HG03135 (cell line): Measurements from ENCODE around the gene TRIM34.
"Not testable (repeated sequence)": the region's sequence is repeated elsewhere in the genome, so short reads cannot be mapped to it uniquely, and the experiment has no call there.

Experiments used
- ATAC-seq: cut with Tn5 transposase; IDR thresholded peaks from one replicate; pipeline ENCODE4 v1.9.1; 2021; ENCODE audit warnings: mild to moderate bottlenecking, moderate library complexity; ENCODE audit not compliant: unreplicated experiment

TRIM34 gene, protein sequence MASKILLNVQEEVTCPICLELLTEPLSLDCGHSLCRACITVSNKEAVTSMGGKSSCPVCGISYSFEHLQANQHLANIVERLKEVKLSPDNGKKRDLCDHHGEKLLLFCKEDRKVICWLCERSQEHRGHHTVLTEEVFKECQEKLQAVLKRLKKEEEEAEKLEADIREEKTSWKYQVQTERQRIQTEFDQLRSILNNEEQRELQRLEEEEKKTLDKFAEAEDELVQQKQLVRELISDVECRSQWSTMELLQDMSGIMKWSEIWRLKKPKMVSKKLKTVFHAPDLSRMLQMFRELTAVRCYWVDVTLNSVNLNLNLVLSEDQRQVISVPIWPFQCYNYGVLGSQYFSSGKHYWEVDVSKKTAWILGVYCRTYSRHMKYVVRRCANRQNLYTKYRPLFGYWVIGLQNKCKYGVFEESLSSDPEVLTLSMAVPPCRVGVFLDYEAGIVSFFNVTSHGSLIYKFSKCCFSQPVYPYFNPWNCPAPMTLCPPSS

DNA sequence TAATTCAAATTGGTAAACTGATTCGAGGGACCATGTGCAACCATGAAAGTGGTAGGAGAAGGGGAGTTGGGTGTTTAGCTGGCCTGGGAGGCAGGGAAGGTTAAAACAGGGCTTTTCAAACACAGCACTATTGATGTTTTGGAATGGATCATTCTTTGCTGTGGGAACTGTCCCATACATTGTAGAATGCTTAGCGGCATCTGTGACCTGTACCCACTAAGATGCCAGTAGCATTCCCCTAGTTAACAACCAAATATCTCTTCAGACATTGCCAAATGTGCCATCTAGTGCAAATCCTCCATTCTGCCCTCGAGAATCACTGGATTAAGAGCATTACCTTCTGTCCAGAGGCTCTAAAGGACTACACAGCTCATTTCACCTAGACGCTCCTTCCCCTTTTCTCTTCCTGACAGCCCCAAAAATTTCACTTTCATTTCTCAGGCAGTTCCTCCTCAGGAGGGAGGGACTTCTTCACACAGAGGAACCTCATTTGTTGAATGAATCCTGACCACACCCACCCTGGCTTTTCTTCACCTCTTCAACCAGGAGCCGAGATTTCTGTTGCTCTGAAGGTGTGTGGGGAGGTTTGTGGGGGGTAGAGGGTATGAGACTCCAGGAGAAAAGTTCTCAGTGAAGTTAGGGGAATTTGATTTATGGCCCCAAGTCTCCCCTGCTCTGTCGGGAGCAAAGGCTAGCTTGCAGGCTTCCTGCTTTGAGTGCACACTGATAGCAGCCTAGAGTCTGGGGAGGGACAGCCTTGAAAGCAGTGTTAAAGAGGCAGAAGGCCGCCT, at the start of gene TRIM34:
TRIM34 (plus strand) TSS at position 513 of the 791 bp plus-strand sequence. CDS start 7,331 bp downstream, outside the sequence.
- ATAC-seq: peak; percentile 97

DNA sequence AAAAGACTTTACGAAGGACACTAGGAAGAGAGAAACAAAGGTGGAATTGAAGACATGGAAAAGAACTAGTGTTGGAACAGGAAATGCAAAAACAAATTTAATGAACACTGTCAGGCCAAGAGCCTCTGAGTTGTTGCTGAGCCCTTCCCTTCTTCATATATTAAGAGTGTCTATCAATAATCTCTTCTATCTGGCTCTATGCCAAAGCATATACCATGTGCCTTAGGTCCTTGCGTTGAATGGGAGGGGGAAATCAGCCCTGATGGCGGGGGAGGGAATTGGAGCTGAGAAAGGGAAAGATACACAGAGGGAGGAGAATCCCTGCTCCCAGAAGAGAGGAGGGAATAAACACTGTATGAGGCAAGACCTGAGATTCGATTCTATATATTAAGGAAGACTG, 49.6 kb upstream of the TRIM34 start:
- no peak for ATAC-seq

DNA sequence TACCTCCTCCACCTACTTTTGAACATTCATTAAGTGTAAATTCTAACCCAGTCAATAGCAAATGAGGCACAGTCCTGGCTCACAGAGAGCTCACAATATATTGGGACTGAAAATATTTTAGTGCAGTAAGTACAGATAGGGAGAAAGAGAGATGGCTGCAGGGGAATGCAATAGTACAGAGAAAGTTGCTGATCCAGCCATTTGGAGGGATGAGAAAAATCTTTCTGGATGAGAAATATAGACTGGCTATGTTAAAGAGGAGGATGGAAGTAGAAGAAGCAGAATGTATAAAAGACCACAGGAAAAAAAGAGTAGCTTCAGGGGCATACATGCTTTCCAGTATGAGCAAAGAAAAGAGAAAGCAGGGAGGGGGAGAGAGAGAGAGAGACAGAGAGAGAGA, 47.7 kb upstream of the TRIM34 start:
- ATAC-seq: no peak

DNA sequence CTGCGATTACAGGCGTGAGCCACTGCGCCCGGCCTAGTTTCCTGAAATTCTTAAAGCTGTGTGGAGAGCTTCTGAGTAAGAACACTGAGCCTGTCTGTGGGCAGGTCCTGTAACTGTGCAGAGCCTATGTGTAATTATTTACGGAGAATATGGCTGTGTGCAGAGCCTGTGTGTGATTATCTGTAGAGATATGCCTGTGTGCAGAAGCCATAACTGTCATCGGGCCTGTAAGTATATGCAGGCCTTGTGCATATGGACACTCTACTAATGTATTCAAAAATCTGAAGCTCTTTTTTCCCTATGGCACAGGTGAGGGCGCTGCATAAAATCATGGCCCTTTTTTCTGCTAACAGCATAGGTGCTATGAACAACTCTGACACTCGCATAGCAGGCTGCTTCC, 44.2 kb upstream of the TRIM34 start, which contains the start of gene OR52B6:
OR52B6 (plus strand) TSS at position 301 of the 400 bp plus-strand sequence; CDS start at position 301, 0 bp downstream.
- no peak for ATAC-seq

DNA sequence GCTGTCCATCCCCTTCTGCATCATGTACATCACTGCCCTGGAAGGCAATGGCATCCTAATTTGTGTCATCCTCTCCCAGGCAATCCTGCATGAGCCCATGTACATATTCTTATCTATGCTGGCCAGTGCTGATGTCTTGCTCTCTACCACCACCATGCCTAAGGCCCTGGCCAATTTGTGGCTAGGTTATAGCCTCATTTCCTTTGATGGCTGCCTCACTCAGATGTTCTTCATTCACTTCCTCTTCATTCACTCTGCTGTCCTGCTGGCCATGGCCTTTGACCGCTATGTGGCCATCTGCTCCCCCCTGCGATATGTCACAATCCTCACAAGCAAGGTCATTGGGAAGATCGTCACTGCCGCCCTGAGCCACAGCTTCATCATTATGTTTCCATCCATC, 43.8 kb upstream of the TRIM34 start:
- ATAC-seq: no peak

DNA sequence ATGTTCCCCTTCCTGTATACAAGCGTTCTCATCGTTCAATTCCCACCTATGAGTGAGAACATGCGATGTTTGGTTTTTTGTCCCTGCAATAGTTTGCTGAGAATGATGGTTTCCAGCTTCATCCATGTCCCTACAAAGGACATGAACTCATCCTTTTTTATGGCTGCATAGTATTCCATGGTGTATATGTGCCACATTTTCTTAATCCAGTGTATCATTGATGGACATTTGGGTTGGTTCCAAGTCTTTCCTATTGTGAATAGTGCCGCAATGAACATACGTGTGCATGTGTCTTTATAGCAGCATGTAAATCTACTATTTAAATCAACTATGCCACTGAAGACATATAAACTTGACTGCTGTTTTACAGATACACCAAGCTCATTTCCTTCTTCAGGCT, 40.3 kb upstream of the TRIM34 start:
- not testable (repeated sequence) for ATAC-seq

DNA sequence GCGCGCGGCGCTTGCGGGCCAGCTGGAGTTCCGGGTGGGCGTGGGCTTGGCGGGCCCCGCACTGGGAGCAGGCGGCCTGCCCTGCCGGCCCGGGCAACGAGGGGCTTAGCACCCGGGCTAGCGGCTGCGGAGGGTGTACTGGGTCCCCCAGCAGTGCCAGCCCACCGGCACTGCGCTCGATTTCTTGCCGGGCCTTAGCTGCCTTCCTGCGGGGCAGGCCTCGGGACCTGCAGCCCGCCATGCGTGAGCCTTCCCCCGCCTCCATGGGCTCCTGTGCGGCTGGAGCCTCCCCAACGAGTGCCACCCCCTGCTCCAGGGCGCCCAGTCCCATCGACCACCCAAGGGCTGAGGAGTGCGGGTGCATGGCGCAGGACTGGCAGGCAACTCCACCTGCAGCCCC, 34.9 kb upstream of the TRIM34 start:
- ATAC-seq: not testable (repeated sequence)

DNA sequence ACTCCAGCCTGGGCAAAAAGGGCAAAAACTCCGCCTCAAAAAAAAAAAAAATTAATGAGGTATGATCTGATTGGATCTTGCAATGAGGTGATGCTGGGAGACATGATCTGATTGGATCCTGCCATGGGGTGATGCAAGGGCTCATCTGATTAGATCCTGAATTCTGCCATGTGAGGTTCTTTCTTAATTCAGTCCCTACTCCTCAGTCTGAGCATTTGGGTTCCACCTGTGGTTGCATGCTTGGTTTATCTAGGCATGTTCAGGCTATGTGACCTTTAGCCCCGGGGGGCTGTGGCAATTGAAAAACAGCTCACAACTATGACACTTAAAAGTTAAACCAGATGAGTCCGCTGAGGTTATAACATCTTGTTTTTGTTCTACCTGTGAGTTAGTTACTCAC, 33.2 kb upstream of the TRIM34 start:
- ATAC-seq: no peak

DNA sequence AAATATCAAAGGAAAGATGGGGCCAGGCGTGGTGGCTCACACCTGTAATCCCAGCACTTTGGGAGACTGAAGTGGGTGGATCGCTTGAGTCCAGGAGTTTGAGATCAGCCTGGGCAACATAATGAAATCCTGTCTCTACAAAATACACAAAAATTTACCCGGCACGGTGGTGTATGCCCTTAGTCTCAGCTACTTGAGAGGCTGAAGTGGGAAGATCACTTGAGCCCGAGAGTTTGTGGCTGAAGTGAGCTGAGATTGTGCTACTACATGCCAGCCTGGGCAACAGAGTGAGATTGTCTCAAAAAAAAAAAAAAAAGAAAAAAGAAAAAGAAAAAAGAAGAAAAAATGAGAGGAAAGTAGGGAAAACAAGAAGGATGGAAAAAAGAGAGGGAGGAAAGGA, 32.2 kb upstream of the TRIM34 start:
- ATAC-seq: no peak

DNA sequence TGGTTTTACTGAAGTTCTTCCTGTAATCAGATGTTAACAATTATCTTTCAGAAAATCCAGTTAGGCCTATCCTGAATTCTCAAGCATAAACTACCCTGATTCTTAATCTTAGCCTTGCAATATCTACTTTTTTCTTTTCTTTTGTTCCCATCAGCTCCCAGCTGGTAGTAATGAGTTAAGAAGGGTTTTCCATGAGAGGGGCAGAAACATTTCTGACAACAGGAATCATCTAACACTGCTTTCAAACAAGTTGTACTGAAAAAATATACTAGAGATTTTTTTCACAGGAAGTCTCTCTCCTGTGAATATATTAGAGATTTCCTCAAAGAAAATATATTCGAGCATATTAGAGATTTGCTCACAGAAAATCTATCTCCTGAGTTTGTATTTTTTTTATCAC, 31.7 kb upstream of the TRIM34 start:
- ATAC-seq: no peak

DNA sequence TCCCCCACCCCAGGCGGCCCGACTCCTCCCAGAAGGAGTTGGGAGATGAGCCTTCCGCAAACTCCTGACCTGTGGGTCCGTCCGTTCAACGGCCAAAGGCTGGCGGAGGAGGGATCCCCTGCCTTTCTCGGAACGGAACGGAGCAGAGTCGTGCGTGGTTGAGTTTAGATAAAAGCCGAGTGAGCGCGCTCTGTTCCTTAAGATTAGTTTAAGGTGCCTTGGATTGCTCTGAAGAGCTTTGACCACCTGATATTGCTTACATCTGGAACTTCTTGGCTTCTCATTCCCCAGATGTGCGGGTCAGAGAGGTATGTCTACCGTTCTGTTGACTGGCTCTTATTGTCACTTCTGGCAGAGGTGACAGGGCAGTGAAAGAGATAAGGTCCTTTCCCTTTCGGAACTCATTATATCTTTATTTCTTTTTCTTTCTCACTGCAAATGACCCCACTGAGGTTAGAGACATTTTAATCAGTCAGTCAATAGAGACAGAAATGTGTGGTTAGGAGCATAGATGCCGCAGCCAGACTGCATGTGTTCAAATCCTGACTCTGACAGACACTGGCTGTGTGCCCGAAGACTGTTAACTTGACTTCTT, 28.1 kb upstream of the TRIM34 start, which contains the start of gene TRIM6:
TRIM6 (plus strand) TSS at position 31 of the 595 bp plus-strand sequence; CDS start at position 292, 261 bp downstream.
- ATAC-seq: peak; percentile 48

DNA sequence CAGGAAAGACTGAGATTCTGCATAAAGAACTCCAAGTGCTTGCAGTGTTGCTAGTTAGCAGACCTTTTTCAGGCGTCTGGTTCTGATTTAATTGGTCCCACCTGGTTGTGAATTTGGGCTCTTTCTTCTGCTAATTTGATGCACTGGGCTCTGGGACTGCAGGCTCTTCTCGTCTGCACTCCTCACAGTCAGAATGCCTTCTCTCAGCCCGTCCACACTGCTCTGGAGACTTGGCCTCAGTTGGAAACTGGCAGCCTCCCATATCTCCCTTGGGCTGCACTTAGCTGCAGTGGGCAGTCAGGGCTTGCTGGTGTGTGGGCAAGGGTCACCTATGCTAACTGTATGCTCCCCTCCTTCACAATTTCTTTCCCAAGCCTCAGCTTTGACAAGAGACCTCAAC, 26.8 kb upstream of the TRIM34 start:
- no peak for ATAC-seq

DNA sequence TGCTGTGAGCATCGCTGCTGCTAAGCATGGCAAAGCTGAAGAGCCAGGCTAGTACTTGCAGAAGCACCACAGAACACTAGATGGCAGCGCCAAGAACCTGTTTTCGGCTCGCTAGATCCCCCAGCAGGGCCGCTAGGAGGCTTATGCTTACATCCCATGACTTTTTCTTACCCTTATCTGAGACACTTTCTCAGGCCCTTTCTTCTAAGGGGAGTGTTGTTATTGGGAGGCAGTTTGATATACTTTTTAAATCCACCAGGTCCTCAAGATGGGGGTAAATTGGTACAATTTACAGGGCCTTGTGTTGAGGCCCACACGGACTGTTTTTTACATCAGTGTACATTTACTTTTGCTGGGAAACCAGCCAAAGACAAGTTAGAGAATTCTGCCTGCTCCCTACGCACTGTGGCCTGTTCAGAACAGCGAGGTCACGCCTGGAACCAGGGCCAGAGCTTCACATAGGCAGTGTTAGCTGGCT, 24.4 kb upstream of the TRIM34 start:
- peak; percentile 88 for ATAC-seq

DNA sequence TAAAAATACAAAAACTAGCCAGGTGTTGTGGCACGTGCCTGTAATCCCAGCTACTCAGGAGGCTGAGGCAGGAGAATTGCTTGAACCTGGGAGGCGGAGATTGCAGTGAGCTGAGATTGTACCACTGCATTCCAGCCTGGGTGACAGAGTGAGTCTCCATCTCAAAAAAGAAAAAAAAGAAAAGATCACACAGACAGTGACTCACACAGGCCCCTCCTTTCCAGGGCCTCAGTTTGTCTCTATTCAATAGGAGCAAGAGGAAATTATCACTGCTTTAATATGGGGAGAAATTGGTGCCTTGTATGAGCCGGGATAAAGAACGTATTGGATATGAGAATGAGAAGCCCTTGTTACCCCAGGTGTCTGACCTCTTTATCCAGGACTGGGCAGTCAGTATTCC, 22.0 kb upstream of the TRIM34 start:
- ATAC-seq: not testable (repeated sequence)

DNA sequence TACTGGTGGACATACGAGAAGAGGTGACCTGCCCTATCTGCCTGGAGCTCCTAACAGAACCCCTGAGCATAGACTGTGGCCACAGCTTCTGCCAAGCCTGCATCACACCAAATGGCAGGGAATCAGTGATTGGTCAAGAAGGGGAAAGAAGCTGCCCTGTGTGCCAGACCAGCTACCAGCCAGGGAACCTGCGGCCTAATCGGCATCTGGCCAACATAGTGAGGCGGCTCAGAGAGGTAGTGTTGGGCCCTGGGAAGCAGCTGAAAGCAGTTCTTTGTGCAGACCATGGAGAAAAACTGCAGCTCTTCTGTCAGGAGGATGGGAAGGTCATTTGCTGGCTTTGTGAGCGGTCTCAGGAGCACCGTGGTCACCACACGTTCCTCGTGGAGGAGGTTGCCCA, 21.5 kb upstream of the TRIM34 start:
- no peak for ATAC-seq

DNA sequence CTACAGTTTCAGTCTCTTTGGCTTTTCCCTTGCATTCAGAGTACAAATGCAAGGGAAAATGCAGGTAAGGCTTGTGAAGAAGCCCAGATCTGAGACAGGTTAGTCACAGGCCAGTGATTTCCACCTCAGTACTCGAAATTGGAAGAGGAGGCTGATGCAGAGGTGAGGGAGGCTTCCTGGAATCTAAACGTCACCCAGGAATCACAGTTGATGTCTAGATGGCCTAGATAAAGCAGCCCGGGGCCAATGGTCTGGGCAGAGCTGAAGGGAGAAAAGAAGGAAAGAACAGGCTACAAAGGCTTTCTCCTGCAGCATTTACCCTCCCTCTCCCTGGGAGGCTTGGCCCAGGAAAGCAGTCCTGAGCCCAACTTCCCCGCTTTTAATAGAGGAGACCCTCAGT, 19.9 kb upstream of the TRIM34 start:
- ATAC-seq: no peak

DNA sequence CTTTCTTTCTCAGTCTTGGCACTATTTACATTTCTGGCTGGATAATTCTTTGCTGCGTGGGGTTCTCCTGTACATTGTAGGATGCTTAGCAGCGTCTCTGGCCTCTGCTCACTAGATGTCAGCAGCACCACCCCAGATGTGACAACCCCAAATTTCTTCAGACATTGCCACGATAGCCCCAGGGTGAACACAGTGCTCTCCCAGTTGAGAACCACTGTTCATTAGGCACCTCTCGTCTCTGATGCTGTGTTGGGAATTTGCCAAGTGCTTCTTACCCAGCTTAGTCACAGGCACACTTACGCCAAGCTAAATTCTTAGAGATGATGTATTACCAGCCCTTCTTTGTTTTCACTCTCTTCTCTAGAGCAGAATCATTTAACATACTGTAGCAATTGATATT, 19.0 kb upstream of the TRIM34 start:
- no peak for ATAC-seq

DNA sequence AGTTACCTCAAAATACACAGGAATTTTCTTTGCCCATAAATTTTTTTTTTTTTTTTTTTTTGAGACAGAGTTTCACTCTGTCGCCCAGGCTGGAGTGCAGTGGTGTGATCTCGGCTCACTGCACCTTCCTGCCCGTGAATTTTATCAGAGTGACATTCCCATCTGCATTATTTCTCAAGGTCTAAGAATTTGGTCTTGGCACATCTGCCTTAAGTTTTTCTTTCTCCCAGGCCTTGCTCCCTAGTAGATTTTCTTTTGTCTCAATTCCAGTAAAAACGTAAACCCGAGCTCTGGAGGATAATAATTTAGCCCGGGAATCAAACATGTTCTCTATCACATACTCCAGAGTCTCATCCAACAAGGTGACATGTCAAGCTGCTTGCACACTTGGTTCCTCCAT, 16.0 kb upstream of the TRIM34 start:
- ATAC-seq: no peak

DNA sequence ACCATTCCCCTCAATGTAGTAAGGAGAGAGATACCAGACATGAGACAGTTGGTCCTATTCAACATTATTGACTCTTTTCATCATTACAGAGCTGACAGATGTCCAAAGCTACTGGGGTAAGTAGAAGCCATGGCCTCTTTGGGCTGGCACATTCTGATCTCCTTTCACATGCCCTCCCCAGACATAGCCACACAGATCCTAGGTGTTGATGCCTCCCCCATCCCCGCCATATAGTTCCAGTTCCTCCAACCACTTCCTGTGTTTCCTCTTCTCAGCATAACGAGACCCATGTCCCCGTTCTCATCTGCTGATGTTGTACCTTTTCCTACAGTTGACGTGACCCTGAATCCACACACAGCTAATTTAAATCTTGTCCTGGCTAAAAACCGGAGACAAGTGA, 14.4 kb upstream of the TRIM34 start:
- ATAC-seq: no peak

DNA sequence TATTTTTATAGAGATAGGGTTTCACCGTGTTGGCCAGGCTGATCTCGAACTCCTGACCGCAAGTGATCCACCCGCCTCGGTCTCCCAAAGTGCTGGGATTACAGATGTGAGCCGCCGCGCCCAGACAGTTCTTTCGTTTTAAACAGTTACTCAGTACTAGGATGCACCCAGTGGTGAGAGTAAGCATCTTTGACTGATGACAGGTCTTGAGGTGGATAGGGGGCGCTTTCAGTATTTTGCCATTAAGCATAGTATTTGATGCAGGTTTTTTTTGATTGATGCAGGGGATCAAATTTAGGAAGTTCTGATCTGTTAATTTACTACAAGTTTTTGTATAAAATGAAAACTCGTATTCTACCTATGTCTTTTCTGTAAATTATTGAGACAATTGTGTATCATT, 13.2 kb upstream of the TRIM34 start:
- ATAC-seq: no peak

DNA sequence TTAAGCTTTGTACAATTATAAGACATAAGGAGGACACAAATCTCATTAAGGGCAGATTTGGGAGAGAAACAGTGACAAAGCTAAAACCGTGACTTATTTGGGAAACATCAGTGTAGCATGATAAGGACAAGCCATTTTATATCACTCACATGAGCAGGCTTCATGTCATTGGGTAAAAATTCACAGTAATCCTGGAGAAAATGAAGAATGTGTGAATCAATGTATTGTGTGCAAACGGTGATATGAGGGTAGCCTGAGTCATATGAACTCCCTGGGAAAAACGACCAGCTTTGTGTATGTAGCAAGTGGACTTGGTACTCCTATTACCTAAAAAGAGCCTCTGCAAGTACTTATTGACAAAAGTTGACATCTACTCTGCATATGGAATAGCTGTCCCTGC, 6.0 kb upstream of the TRIM34 start:
- no peak for ATAC-seq
